SK-N-MC (cell line): Measurements from ENCODE around the gene NKD2.

ENCODE experiments used
- FOXP2 ChIP-seq: optimal IDR thresholded peaks from 2 replicates; pipeline ENCODE3; 2011; ENCODE audit warnings: mild to moderate bottlenecking, moderate library complexity; ENCODE audit not compliant: insufficient read depth; ENCODE audit errors: extremely low read length, control extremely low read depth
- POLR2AphosphoS5 ChIP-seq: IDR thresholded peaks from 2 replicates; pipeline ENCODE4 v1.6.1; 2012; ENCODE audit warnings: mild to moderate bottlenecking, low read depth, low read length, borderline replicate concordance

DNA sequence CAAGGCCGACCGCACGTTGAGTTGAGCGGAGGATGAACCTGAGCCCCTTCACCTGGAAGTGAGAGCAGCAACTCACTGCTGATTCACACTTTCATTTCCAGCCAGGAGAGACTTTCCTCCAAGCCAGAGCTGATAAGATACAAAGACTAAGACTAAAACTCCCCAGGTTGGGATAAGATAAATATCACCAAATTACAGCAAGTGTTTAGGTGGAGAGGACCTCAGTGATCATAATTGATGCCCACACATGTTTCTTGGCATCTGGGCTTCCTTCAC, 6.4 kb upstream of the NKD2 start:
- TF ChIP-seq FOXP2 (no peak), POLR2AphosphoS5 (no peak)
